OCI-LY7 (cell line): ENCODE data around the gene PHRF1.

Experiments used
- EZH2phosphoT487 ChIP-seq: fragments of 200-600 bp; sonication (generic); IDR thresholded peaks from 2 replicates; pipeline ENCODE4 v1.6.1; 2018; ENCODE audit warnings: low read depth, borderline replicate concordance, mild to moderate bottlenecking, mixed run types, antibody characterized with exemption, low read length, moderate library complexity, mixed read lengths
- TF ChIP-seq, protein P1 (sequence below): fragments of 200-600 bp; sonication (generic); conservative IDR thresholded peaks from 2 replicates; pipeline ENCODE4 v1.5.1; 2014; ENCODE audit warnings: mild to moderate bottlenecking, antibody characterized with exemption, low read length, moderate library complexity, mixed read lengths

GRCh38 chr11:623349-623869, 47.1 kb downstream of the PHRF1 start:
- TF ChIP-seq, protein P1, sequence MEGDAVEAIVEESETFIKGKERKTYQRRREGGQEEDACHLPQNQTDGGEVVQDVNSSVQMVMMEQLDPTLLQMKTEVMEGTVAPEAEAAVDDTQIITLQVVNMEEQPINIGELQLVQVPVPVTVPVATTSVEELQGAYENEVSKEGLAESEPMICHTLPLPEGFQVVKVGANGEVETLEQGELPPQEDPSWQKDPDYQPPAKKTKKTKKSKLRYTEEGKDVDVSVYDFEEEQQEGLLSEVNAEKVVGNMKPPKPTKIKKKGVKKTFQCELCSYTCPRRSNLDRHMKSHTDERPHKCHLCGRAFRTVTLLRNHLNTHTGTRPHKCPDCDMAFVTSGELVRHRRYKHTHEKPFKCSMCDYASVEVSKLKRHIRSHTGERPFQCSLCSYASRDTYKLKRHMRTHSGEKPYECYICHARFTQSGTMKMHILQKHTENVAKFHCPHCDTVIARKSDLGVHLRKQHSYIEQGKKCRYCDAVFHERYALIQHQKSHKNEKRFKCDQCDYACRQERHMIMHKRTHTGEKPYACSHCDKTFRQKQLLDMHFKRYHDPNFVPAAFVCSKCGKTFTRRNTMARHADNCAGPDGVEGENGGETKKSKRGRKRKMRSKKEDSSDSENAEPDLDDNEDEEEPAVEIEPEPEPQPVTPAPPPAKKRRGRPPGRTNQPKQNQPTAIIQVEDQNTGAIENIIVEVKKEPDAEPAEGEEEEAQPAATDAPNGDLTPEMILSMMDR, result no peak
- no peak for TF ChIP-seq EZH2phosphoT487
